ENCODE results near the gene CDKL5.

Gene CDKL5

GRCh38 chrX:18643853-18644252 is 218.4 kb downstream of the CDKL5 start:
- no peak for DNase-seq

GRCh38 chrX:18647621-18648020 is 222.2 kb downstream of the CDKL5 start:
- no peak for DNase-seq

GRCh38 chrX:18649498-18649951 is 224.1 kb downstream of the CDKL5 start:
- DNase-seq: no peak

GRCh38 chrX:18650662-18651061 is 225.3 kb downstream of the CDKL5 start:
- no peak for DNase-seq

- no peak for DNase-seq
Observed at GRCh38 chrX:18652636-18653035, 227.2 kb downstream of the CDKL5 start.

GRCh38 chrX:18654875-18655836 is 229.7 kb downstream of the CDKL5 start:
- no peak for DNase-seq

GRCh38 chrX:18661273-18661672 is 235.9 kb downstream of the CDKL5 start:
- no peak for DNase-seq

GRCh38 chrX:18664947-18665346 is 239.5 kb downstream of the CDKL5 start:
- no peak for DNase-seq

- no peak for DNase-seq
Observed at GRCh38 chrX:18666614-18667013, 241.2 kb downstream of the CDKL5 start.

- no peak for DNase-seq
Observed at GRCh38 chrX:18668071-18668835, 242.8 kb downstream of the CDKL5 start.

GRCh38 chrX:18672008-18672407 is 246.6 kb downstream of the CDKL5 start, which contains the start of gene RS1:
Gene RS1, minus strand, starts transcription at chrX:18672108. Its CDS starts 40 bp downstream, at chrX:18672068.
- DNase-seq: no peak

- peak in 31 of 58 donors; percentile 0 to 36 (median 12) for DNase-seq
Observed at GRCh38 chrX:18674417-18674787, 249.0 kb downstream of the CDKL5 start.

GRCh38 chrX:18674788-18675735 is 249.7 kb downstream of the CDKL5 start:
- DNase-seq: peak; percentile 4 to 87 (median 58)

GRCh38 chrX:18676050-18676449 is 250.6 kb downstream of the CDKL5 start:
- DNase-seq: no peak

GRCh38 chrX:18676470-18676869 is 251.1 kb downstream of the CDKL5 start:
- DNase-seq: no peak

- DNase-seq: no peak
Observed at GRCh38 chrX:18677161-18677869, 251.9 kb downstream of the CDKL5 start.

- DNase-seq: no peak
Observed at GRCh38 chrX:18681996-18682395, 256.6 kb downstream of the CDKL5 start.

- DNase-seq: no peak
Observed at GRCh38 chrX:18682979-18683387, 257.6 kb downstream of the CDKL5 start.

GRCh38 chrX:18687856-18688495 is 262.6 kb downstream of the CDKL5 start:
- no peak for DNase-seq

GRCh38 chrX:18691431-18691830 is 266.0 kb downstream of the CDKL5 start:
- no peak for DNase-seq
